ENCODE measurements around the gene SMCO4.

DNA sequence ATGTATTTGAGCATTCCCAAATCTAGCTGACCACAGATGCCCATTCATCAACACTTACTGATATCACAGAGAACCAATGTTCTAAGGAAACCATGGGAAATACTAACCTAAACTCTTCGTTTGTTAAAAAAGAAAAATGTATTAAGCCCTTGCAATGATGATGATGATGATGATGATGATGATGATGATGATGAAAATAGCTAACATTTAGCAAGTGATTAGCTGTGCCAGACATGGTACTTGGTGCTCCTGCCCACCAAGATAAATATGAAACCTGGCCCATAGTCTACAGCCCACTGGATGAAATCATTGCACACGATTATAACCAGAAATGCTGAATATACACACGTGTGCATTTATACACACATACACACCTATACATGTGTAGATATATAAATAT is 37.5 kb downstream of the SMCO4 start:
- TF ChIP-seq, protein P1, sequence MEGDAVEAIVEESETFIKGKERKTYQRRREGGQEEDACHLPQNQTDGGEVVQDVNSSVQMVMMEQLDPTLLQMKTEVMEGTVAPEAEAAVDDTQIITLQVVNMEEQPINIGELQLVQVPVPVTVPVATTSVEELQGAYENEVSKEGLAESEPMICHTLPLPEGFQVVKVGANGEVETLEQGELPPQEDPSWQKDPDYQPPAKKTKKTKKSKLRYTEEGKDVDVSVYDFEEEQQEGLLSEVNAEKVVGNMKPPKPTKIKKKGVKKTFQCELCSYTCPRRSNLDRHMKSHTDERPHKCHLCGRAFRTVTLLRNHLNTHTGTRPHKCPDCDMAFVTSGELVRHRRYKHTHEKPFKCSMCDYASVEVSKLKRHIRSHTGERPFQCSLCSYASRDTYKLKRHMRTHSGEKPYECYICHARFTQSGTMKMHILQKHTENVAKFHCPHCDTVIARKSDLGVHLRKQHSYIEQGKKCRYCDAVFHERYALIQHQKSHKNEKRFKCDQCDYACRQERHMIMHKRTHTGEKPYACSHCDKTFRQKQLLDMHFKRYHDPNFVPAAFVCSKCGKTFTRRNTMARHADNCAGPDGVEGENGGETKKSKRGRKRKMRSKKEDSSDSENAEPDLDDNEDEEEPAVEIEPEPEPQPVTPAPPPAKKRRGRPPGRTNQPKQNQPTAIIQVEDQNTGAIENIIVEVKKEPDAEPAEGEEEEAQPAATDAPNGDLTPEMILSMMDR (conservative IDR thresholded peaks at IDR 0.05; ENCODE audit: low read depth in 2 of 2) = no peak
- TF ChIP-seq REST (IDR thresholded peaks at IDR 0.05; ENCODE audit: unreplicated experiment) = no peak
- no peak for TF ChIP-seq POLR2AphosphoS5 (IDR thresholded peaks at IDR 0.05; ENCODE audit: low read depth)
- TF ChIP-seq EZH2 (IDR thresholded peaks at IDR 0.05; ENCODE audit: low read depth, unreplicated experiment) = no peak
- no peak for TF ChIP-seq ETS1 (IDR thresholded peaks at IDR 0.05)
- TF ChIP-seq EZH2phosphoT487 (IDR thresholded peaks at IDR 0.05; ENCODE audit: unreplicated experiment) = no peak
- TF ChIP-seq CREB1 (CRISPR knock-in tag; IDR thresholded peaks at IDR 0.05; ENCODE audit: low read depth) = no peak
- TF ChIP-seq NANOG (IDR thresholded peaks at IDR 0.05; ENCODE audit: borderline replicate concordance) = no peak
- no peak for TF ChIP-seq JUNB (IDR thresholded peaks at IDR 0.05; ENCODE audit: unreplicated experiment)
- no peak for TF ChIP-seq ZNF331 (CRISPR knock-in tag; IDR thresholded peaks at IDR 0.05; ENCODE audit: low read depth)
- no peak for TF ChIP-seq STAT1 (IDR thresholded peaks at IDR 0.05; ENCODE audit: unreplicated experiment)
- no peak for TF ChIP-seq ZNF114 (CRISPR knock-in tag; IDR thresholded peaks at IDR 0.05)

Measured in GM23338 (cell line).